GM19372 (cell line): Measurements from ENCODE around the gene ROR1.
"Not testable (repeated sequence)": the region's sequence is repeated elsewhere in the genome, so short reads cannot be mapped to it uniquely, and the experiment has no call there.

Experiments used
- ATAC-seq: cut with Tn5 transposase; IDR thresholded peaks from one replicate; pipeline ENCODE4 v1.9.1; 2021; ENCODE audit warnings: mild to moderate bottlenecking, low read depth, moderate library complexity; ENCODE audit not compliant: unreplicated experiment

ROR1 gene

GRCh38 chr1:63757334-63757733, 16.5 kb upstream of the ROR1 start:
- ATAC-seq: no peak

- ATAC-seq: no peak
Observed at GRCh38 chr1:63758791-63759190, 15.0 kb upstream of the ROR1 start.

- no peak for ATAC-seq
Observed at GRCh38 chr1:63759778-63760177, 14.0 kb upstream of the ROR1 start.

GRCh38 chr1:63770381-63770780, 3.4 kb upstream of the ROR1 start:
- ATAC-seq: no peak

GRCh38 chr1:63772201-63772600, 1.6 kb upstream of the ROR1 start:
- no peak for ATAC-seq

- no peak for ATAC-seq
Observed at GRCh38 chr1:63772876-63773275, 941 bp upstream of the ROR1 start.

GRCh38 chr1:63773496-63773814, 362 bp upstream of the ROR1 start:
- ATAC-seq: peak; percentile 3

GRCh38 chr1:63774617-63775417, 1.0 kb downstream of the ROR1 start:
- peak; percentile 16 for ATAC-seq

- no peak for ATAC-seq
Observed at GRCh38 chr1:63775418-63776127, 1.8 kb downstream of the ROR1 start.

- ATAC-seq: no peak
Observed at GRCh38 chr1:63777286-63777685, 3.5 kb downstream of the ROR1 start.

- ATAC-seq: no peak
Observed at GRCh38 chr1:63777965-63778880, 4.4 kb downstream of the ROR1 start.

GRCh38 chr1:63779338-63780211, 5.8 kb downstream of the ROR1 start:
- ATAC-seq: no peak

- no peak for ATAC-seq
Observed at GRCh38 chr1:63780565-63780964, 6.7 kb downstream of the ROR1 start.

GRCh38 chr1:63782982-63783381, 9.2 kb downstream of the ROR1 start:
- ATAC-seq: no peak

GRCh38 chr1:63784083-63784482, 10.3 kb downstream of the ROR1 start:
- ATAC-seq: no peak

GRCh38 chr1:63784489-63785390, 10.9 kb downstream of the ROR1 start:
- ATAC-seq: no peak

- not testable (repeated sequence) for ATAC-seq
Observed at GRCh38 chr1:63787270-63787669, 13.5 kb downstream of the ROR1 start.

- ATAC-seq: no peak
Observed at GRCh38 chr1:63787875-63788274, 14.1 kb downstream of the ROR1 start.
